Prostate gland (tissue), 2 donors: Measurements from ENCODE around the gene LCN10. TPM values are rescaled to one million over a fixed set of nuclear protein-coding genes. Genes with fewer than 3 reads are reported as not detected.
"Not testable (repeated sequence)": the region's sequence is repeated elsewhere in the genome, so short reads cannot be mapped to it uniquely, and the experiment has no call there.

ENCODE experiments used
- DNase-seq: peaks from one replicate; pipeline ENCODE4 v3.0.0-alpha.2; 2019; ENCODE audit warnings: low spot score
- H3K27ac ChIP-seq, 2 donors: fragments of 200-600 bp; sonication (generic); 2 replicates each; pipeline ENCODE4 v1.5.1; 2017 to 2019
- H3K27me3 ChIP-seq: fragments of 200-600 bp; sonication (generic); replicated peaks from 2 replicates; pipeline ENCODE4 v1.5.1; 2019; ENCODE audit not compliant: insufficient read depth
- H3K36me3 ChIP-seq, 2 donors: fragments of 200-600 bp; sonication (generic); 1 replicate in 1 of 2; 2 replicates in 1 of 2; pipeline versions ENCODE4 v1.5.1 to v1.8.1; 2017 to 2019
- H3K4me1 ChIP-seq: fragments of 200-600 bp; sonication (generic); replicated peaks from 2 replicates; pipeline ENCODE4 v1.5.1; 2019
- H3K4me3 ChIP-seq, 2 donors: fragments of 200-600 bp; sonication (generic); 2 replicates each; pipeline ENCODE4 v1.5.1; 2017 to 2019
- H3K9me3 ChIP-seq: fragments of 200-600 bp; sonication (generic); 2 replicates; pipeline ENCODE4 v1.5.1; 2017
- POLR2A ChIP-seq: fragments of 450-650 bp; IDR thresholded peaks from one replicate; pipeline ENCODE4 v1.6.1; 2016; ENCODE audit warnings: antibody characterized with exemption, mild to moderate bottlenecking
- POLR2AphosphoS5 ChIP-seq: sonication (generic); formaldehyde crosslinking; IDR thresholded peaks from one replicate; pipeline ENCODE4 v1.6.1; 2017; ENCODE audit warnings: antibody characterized with exemption
- WGBS: methylation state at CpG from one replicate; pipeline ENCODE4 v1.1.5; 2018; 5-methylcytosine and 5-hydroxymethylcytosine counted together
- intact Hi-C: fragments of 100-400 bp; cut with DNase I; formaldehyde crosslinking; loops from one replicate; pipeline ENCODE4 v1.14.2; 2022
- total RNA-seq, 2 donors: library from RNA; depleted of rRNA; stranded (reverse); fragments of >200 nt; gene quantifications; one replicate each; pipeline ENCODE4 v1.1.0, GENCODE V29; 2016
- TF ChIP-seq, protein P1 (sequence below), 4 experiments: fragments of 200-600 bp in 2 of 4; fragments of 450-650 bp in 2 of 4; sonication (generic) in 2 of 4; IDR thresholded peaks; 1 replicate in 3 of 4; 2 replicates in 1 of 4; pipeline ENCODE4 v1.5.1; 2016 to 2019; ENCODE audit warnings: antibody characterized with exemption in 4 of 4, mild to moderate bottlenecking in 2 of 4, moderate library complexity in 2 of 4

LCN10 gene
- total RNA-seq, 2 donors from 2014 or later = 3.9 to 14.8 TPM

DNA sequence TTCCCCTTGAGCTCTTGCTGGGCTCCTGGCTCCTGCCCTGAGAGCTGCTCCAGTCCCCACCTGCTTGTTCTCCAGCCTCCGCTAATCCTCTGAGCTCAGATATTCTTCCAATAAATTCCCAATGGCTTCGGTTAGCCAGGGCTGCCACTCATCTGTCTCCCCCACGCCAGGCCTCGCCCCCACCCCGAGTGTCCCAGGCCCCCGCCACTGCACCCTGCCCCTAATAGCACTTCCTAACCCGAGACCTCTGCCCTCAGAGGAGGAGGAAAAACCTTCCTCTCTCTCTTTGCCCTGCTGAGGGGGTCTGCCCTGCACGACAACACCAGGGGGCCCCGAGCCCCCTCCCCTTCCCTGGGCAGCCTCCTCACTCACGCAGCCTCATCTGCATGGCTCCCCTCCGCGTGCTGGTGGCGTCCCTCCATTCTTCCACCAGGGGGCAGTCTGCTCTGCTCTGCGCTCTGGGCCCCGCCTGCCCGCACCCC, 27.0 kb upstream of the LCN10 start:
- H3K4me1 ChIP-seq = no peaks in the 10 kb centered on the region
- H3K36me3 ChIP-seq = no peaks in the 10 kb centered on the region
- no peak overlapping the region for H3K4me3 ChIP-seq
- no peak overlapping the region for H3K27ac ChIP-seq
- 21% methylated on average over 16 of the region's 16 CpGs for WGBS
- no peaks in the 10 kb centered on the region for H3K27me3 ChIP-seq
- no peaks in the 10 kb centered on the region for H3K9me3 ChIP-seq
- TF ChIP-seq, protein P1, sequence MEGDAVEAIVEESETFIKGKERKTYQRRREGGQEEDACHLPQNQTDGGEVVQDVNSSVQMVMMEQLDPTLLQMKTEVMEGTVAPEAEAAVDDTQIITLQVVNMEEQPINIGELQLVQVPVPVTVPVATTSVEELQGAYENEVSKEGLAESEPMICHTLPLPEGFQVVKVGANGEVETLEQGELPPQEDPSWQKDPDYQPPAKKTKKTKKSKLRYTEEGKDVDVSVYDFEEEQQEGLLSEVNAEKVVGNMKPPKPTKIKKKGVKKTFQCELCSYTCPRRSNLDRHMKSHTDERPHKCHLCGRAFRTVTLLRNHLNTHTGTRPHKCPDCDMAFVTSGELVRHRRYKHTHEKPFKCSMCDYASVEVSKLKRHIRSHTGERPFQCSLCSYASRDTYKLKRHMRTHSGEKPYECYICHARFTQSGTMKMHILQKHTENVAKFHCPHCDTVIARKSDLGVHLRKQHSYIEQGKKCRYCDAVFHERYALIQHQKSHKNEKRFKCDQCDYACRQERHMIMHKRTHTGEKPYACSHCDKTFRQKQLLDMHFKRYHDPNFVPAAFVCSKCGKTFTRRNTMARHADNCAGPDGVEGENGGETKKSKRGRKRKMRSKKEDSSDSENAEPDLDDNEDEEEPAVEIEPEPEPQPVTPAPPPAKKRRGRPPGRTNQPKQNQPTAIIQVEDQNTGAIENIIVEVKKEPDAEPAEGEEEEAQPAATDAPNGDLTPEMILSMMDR (IDR thresholded peaks at IDR 0.05) = peak in 2 of 4 experiments; percentile 11 to 18
- TF ChIP-seq POLR2A = no peak
- intact Hi-C loops = no loop called here
- no peak for DNase-seq

DNA sequence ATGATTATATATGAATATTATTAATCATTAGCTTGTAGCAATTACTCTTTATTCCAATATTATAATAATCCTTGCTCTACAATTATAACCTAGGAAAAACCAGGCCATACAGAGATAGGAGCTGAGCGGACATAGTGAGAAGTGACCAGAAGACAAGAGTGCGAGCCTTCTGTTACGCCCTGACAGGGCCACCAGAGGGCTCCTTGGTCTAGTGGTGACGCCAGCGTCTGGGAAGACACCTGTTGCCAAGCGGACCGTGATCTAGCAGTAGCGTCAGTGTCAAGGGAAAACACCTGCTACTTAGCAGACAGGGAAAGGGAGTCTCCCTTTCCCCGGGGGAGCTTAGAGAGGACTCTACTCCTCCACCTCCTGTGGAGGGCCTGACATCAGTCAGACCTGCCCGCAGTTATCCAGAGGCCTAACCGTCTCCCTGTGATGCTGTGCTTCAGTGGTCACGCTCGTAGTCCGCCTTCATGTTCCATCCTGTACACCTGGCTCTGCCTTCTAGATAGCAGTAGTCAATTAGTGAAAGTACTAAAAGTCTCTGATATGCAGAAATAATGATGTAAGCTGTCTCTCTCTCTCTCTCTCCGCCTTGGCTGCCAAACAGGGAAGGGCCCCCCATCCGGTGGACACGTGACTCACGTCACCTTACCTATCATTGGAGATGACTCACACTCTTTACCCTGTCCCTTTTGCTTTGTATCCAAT, 23.8 kb upstream of the LCN10 start:
- TF ChIP-seq, protein P1 (IDR thresholded peaks at IDR 0.05) = peak in 1 of 4 experiments; percentile 33
- peak; percentile 58 for DNase-seq
- H3K27me3 ChIP-seq, H3K4me3 ChIP-seq, H3K9me3 ChIP-seq, H3K27ac ChIP-seq, H3K4me1 ChIP-seq, H3K36me3 ChIP-seq, intact Hi-C loops: not testable (repeated sequence)
- 45% methylated on average over 18 of the region's 18 CpGs for WGBS

GRCh38 chr9:136765745-136766409, 23.1 kb upstream of the LCN10 start:
- H3K27me3 ChIP-seq, H3K4me1 ChIP-seq, H3K4me3 ChIP-seq, H3K36me3 ChIP-seq, intact Hi-C loops, DNase-seq, H3K27ac ChIP-seq, H3K9me3 ChIP-seq: not testable (repeated sequence)
- WGBS = 83% methylated on average over 14 of the region's 14 CpGs

- Histone ChIP-seq H3K27ac (no peak overlapping the region), H3K9me3 (no peaks in the 10 kb centered on the region), H3K4me3 (no peak overlapping the region), H3K27me3 (no peaks in the 10 kb centered on the region), H3K36me3 (no peaks in the 10 kb centered on the region), H3K4me1 (no peaks in the 10 kb centered on the region)
- 84% methylated on average over 14 of the region's 14 CpGs for WGBS
- no peak for DNase-seq
- intact Hi-C loops = no loop called here
- no peak for TF ChIP-seq POLR2A
- TF ChIP-seq POLR2AphosphoS5 = no peak
- TF ChIP-seq, protein P1 (IDR thresholded peaks at IDR 0.05) = no peak
Observed at GRCh38 chr9:136765041-136765440, 22.3 kb upstream of the LCN10 start.

DNA sequence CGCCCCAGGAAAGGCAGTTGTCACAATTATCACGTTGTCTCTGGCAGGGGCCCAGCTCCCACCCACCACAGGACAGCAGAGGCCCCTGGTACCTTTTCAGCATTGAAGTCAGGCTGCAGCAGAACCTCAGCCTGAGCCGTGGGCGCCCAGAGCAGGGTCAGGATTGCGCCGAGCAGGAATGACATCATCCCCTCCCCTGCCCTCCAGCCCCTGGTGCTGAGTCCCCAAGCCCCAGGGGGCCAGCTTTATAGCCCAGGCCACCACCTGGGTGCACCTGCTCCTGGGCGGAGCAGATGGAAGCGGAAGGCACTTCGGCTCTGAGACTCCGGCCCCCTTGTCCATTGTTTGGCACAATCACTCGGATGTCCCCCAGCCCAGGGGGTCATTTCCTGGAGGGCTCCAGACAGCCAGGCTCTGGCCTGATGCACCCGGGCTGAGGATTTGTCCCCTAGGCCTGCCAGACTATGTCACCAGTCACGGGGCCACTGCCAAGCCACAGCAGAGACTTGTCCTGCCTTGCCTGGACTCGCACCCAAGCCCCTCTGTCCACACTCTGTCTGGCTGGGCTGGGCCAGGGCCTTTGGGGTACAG, 21.7 kb upstream of the LCN10 start, which contains the start of gene LCN15:
Gene LCN15, minus strand, starts transcription at position 218 of the 591 bp plus-strand sequence. Its CDS starts 30 bp downstream, at position 188.
- intact Hi-C loops = no loop called here
- no peaks in the 10 kb centered on the region for H3K9me3 ChIP-seq
- no peaks in the 10 kb centered on the region for H3K36me3 ChIP-seq
- no peak for TF ChIP-seq POLR2A
- no peak for TF ChIP-seq POLR2AphosphoS5
- TF ChIP-seq, protein P1 (IDR thresholded peaks at IDR 0.05) = no peak
- WGBS = 67% methylated on average over 11 of the region's 14 CpGs
- no peak for DNase-seq
- no peaks in the 10 kb centered on the region for H3K27me3 ChIP-seq
- no peak within 1 kb of the TSS for H3K27ac ChIP-seq
- no peaks in the 10 kb centered on the region for H3K4me1 ChIP-seq
- no peak within 1 kb of the TSS for H3K4me3 ChIP-seq
